ENCODE results near the gene ITGB5. TPM values are rescaled to one million over a fixed set of nuclear protein-coding genes. Genes with fewer than 3 reads are reported as not detected.
A peak's percentile ranks its signal among the peaks of the same experiment; 100 is the strongest.

Gene ITGB5
- total and polyA plus RNA-seq, 2 experiments from 2014 or later, result 103 to 109 TPM

- Histone ChIP-seq H3K27ac (peak overlapping the region; percentile 94), H4K20me1 (ENCODE audit: insufficient read depth, poor library complexity, severe bottlenecking) (no peaks in the 10 kb centered on the region), H3K9me3 (ENCODE audit: low read depth) (no peaks in the 10 kb centered on the region), H3K27me3 (no peaks in the 10 kb centered on the region), H3K9me2 (replicated peaks; ENCODE audit: insufficient read depth) (no peaks in the 10 kb centered on the region), H3K79me2 (no peaks in the 10 kb centered on the region), H3K4me2 (peak overlapping the region; percentile 57), H2AFZ (no peak overlapping the region), H3K36me3 (replicated peaks; ENCODE audit: insufficient read depth, low read depth) (no peaks in the 10 kb centered on the region), H3K4me1 (ENCODE audit: insufficient read depth) (peaks cover 26% of the 10 kb centered on the region), H3K4me3 (no peak overlapping the region)
- DNase-seq (ENCODE audit: low spot score), result no peak
- TF ChIP-seq CTCF (IDR thresholded peaks at IDR 0.05; ENCODE audit: poor library complexity), result no peak
- no peak for TF ChIP-seq EZH2phosphoT487 (IDR thresholded peaks at IDR 0.05; ENCODE audit: low read depth, severe bottlenecking, unreplicated experiment)
- no peak for TF ChIP-seq EZH2 (IDR thresholded peaks at IDR 0.05; ENCODE audit: borderline replicate concordance)
- 82% methylated on average over 9 of the region's 9 CpGs for WGBS (ENCODE audit: low lambda C conversion rate, missing lambda C conversion rate)
Measured at GRCh38 chr3:124779751-124780191, 107.4 kb downstream of the ITGB5 start.

GRCh38 chr3:124779116-124779515, 108.0 kb downstream of the ITGB5 start:
- Histone ChIP-seq H3K27me3 (no peaks in the 10 kb centered on the region), H3K27ac (no peak overlapping the region), H3K79me2 (no peaks in the 10 kb centered on the region), H3K9me2 (replicated peaks; ENCODE audit: insufficient read depth) (no peaks in the 10 kb centered on the region), H4K20me1 (ENCODE audit: insufficient read depth, poor library complexity, severe bottlenecking) (no peaks in the 10 kb centered on the region), H3K36me3 (replicated peaks; ENCODE audit: insufficient read depth, low read depth) (no peaks in the 10 kb centered on the region), H3K4me1 (ENCODE audit: insufficient read depth) (peaks cover 26% of the 10 kb centered on the region), H3K4me3 (no peak overlapping the region), H2AFZ (no peak overlapping the region), H3K4me2 (no peak overlapping the region), H3K9me3 (ENCODE audit: low read depth) (no peaks in the 10 kb centered on the region)
- DNase-seq (ENCODE audit: low spot score), result no peak
- WGBS (ENCODE audit: low lambda C conversion rate, missing lambda C conversion rate), result 96% methylated on average over 7 of the region's 7 CpGs
- TF ChIP-seq CTCF (IDR thresholded peaks at IDR 0.05; ENCODE audit: poor library complexity), result no peak
- TF ChIP-seq EZH2phosphoT487 (IDR thresholded peaks at IDR 0.05; ENCODE audit: low read depth, severe bottlenecking, unreplicated experiment), result no peak
- TF ChIP-seq EZH2 (IDR thresholded peaks at IDR 0.05; ENCODE audit: borderline replicate concordance), result no peak

DNA sequence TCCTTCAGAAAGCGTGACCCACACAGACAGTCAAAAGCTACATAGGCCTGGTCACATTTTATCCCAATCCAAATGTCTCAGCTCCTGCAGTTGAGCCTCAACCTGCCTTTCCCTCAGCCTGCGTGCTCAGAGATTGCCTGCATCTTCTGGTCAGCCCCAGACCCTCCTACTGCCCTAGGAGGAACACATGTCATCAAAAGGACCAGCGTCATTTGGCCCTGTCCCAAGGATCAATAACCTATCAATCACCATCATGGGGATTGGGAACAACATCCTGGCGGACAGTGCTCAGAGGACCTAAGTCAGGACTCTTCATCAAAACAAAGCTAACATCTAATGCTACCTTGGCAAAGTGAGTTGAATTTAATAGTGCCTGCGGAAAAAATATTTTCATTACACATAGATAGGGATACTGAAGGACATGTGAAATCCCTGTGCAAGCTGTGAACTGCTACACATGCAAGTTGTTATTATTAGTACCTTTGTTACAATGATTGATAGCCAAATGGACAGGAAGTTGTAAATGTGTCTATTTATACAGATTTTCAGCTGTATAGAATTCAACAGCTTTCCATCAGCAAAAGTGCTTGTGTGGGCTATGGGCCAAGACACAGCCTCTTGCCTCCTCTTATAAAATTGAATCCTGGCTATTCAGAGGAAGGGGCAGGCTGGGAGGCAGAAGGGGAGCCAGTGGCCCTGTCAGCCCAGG, 109.2 kb downstream of the ITGB5 start:
- no peak for DNase-seq (ENCODE audit: low spot score)
- H3K27ac ChIP-seq, result peak overlapping the region; percentile 12
- no peaks in the 10 kb centered on the region for H3K79me2 ChIP-seq
- H2AFZ ChIP-seq, result no peak overlapping the region
- TF ChIP-seq EZH2 (IDR thresholded peaks at IDR 0.05; ENCODE audit: borderline replicate concordance), result no peak
- no peak for TF ChIP-seq EZH2phosphoT487 (IDR thresholded peaks at IDR 0.05; ENCODE audit: low read depth, severe bottlenecking, unreplicated experiment)
- TF ChIP-seq CTCF (IDR thresholded peaks at IDR 0.05; ENCODE audit: poor library complexity), result no peak
- H3K36me3 ChIP-seq (replicated peaks; ENCODE audit: insufficient read depth, low read depth), result no peaks in the 10 kb centered on the region
- H4K20me1 ChIP-seq (ENCODE audit: insufficient read depth, poor library complexity, severe bottlenecking), result no peaks in the 10 kb centered on the region
- H3K4me3 ChIP-seq, result no peak overlapping the region
- WGBS (ENCODE audit: low lambda C conversion rate, missing lambda C conversion rate), result 92% methylated on average over 5 of the region's 5 CpGs
- peaks cover 26% of the 10 kb centered on the region for H3K4me1 ChIP-seq (ENCODE audit: insufficient read depth)
- H3K9me2 ChIP-seq (replicated peaks; ENCODE audit: insufficient read depth), result no peaks in the 10 kb centered on the region
- no peaks in the 10 kb centered on the region for H3K9me3 ChIP-seq (ENCODE audit: low read depth)
- no peak overlapping the region for H3K4me2 ChIP-seq
- no peaks in the 10 kb centered on the region for H3K27me3 ChIP-seq

Measured in hepatocyte (in vitro differentiated cells).